Activated naive CD8-positive, alpha-beta T cell treated with anti-CD3 and anti-CD28 coated beads for 36 hours (primary cell): ENCODE measurements around the gene CYP26B1. TPM values are rescaled to one million over a fixed set of nuclear protein-coding genes. Genes with fewer than 3 reads are reported as not detected.

Source experiments
- DNase-seq: peaks from one replicate; pipeline ENCODE4 v3.0.0; 2021
- H3K27ac Mint-ChIP-seq: one replicate; pipeline ENCODE4 v1.8.0; 2022; ENCODE audit warnings: mild to moderate bottlenecking, moderate library complexity, mixed read lengths
- H3K27me3 Mint-ChIP-seq: one replicate; pipeline ENCODE4 v1.8.0; 2022; ENCODE audit warnings: mild to moderate bottlenecking, mixed read lengths
- H3K36me3 Mint-ChIP-seq: one replicate; pipeline ENCODE4 v1.8.0; 2021; ENCODE audit warnings: mild to moderate bottlenecking, mixed read lengths
- H3K4me1 Mint-ChIP-seq: one replicate; pipeline ENCODE4 v1.8.0; 2021; ENCODE audit warnings: mixed read lengths
- H3K4me3 Mint-ChIP-seq: one replicate; pipeline ENCODE4 v1.8.0; 2022; ENCODE audit warnings: mild to moderate bottlenecking, moderate library complexity, mixed read lengths
- H3K9me3 Mint-ChIP-seq: one replicate; pipeline ENCODE4 v1.8.0; 2022; ENCODE audit warnings: mixed read lengths
- total RNA-seq, 2 experiments: library from RNA; stranded (reverse); gene quantifications; one replicate each; pipeline ENCODE4 v1.2.3, GENCODE V29; 2021

Gene CYP26B1, protein sequence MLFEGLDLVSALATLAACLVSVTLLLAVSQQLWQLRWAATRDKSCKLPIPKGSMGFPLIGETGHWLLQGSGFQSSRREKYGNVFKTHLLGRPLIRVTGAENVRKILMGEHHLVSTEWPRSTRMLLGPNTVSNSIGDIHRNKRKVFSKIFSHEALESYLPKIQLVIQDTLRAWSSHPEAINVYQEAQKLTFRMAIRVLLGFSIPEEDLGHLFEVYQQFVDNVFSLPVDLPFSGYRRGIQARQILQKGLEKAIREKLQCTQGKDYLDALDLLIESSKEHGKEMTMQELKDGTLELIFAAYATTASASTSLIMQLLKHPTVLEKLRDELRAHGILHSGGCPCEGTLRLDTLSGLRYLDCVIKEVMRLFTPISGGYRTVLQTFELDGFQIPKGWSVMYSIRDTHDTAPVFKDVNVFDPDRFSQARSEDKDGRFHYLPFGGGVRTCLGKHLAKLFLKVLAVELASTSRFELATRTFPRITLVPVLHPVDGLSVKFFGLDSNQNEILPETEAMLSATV
- not detected for total RNA-seq

- DNase-seq = no peak
- Mint-ChIP-seq H3K36me3 (peaks cover 3% of the 10 kb centered on the region), H3K4me3 (peak within 1 kb of the TSS; percentile 84), H3K9me3 (peaks cover 3% of the 10 kb centered on the region), H3K4me1 (peaks cover 37% of the 10 kb centered on the region), H3K27ac (peak within 1 kb of the TSS; percentile 27), H3K27me3 (peaks cover 77% of the 10 kb centered on the region)
Observed at GRCh38 chr2:72147303-72147971, at the start of gene CYP26B1. CYP26B1 (minus strand) TSS chr2:72147862; CDS start chr2:72147834, 28 bp downstream.

DNA sequence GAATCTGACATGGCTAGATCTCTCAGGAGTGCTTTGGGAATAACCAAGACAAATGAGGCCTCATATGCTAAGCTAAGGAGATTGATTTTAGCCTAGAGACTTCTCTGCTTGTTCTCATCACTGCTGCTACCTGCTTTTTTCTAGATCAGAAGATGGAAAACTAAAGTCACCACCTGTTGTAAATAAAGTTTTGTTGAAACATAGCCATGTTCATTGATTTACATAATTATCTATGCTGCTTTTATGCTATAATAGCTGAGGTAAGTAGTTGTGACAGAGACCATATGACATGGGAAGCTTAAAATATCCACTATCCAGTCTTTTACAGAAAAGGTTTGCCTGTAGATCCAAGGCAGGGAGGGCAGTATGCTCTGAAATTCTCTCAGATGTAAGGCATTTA is 46.1 kb upstream of the CYP26B1 start:
- Mint-ChIP-seq H3K27me3 (no peaks in the 10 kb centered on the region), H3K4me1 (no peaks in the 10 kb centered on the region), H3K4me3 (no peak overlapping the region), H3K36me3 (peaks cover 3% of the 10 kb centered on the region), H3K9me3 (peaks cover 4% of the 10 kb centered on the region), H3K27ac (no peak overlapping the region)
- no peak for DNase-seq

DNA sequence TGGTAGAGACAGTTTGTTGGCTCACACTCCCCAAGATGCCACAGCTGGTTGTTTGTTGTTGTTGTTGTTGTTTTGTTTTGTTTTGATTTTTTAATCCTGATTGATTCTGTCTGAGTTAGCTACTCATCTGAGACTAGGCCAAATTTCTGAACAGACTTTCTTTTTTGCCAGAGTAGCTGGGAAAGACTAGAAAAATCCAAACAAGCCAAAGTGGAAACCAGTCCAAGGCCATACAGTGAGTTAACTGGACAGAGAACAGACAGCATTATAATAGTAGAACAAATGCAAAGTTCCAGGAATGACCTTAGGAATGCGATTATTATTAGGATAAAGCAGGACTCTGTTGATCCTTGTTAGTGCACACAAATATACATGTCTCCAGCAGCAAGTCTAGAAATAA is 43.8 kb upstream of the CYP26B1 start:
- Mint-ChIP-seq H3K36me3 (peaks cover 11% of the 10 kb centered on the region), H3K9me3 (peaks cover 4% of the 10 kb centered on the region), H3K4me3 (no peak overlapping the region), H3K4me1 (no peaks in the 10 kb centered on the region), H3K27me3 (no peaks in the 10 kb centered on the region), H3K27ac (no peak overlapping the region)
- no peak for DNase-seq

DNA sequence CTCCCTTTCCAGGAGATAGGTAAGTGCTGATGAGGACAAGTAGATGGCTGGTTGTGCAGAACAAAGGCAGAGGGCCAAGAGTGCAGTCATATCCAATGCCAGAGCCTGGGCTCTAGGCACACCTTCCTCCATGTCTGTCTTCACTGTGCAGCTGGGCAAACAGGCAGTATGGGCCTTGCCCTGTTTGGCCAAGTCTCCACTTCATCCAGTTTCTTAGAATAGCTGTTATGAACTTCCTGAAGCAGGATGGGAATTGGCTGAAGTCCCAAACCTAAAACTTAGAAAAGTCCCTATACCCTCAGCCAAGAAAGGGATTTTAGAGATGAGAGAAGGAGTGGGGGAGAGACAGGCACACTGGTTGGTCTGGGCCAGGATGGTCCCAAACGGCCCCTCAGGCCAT is 37.5 kb upstream of the CYP26B1 start:
- H3K36me3 Mint-ChIP-seq = peaks cover 13% of the 10 kb centered on the region
- no peaks in the 10 kb centered on the region for H3K4me1 Mint-ChIP-seq
- no peak overlapping the region for H3K4me3 Mint-ChIP-seq
- no peak for DNase-seq
- H3K9me3 Mint-ChIP-seq = peaks cover 5% of the 10 kb centered on the region
- H3K27ac Mint-ChIP-seq = no peak overlapping the region
- H3K27me3 Mint-ChIP-seq = no peaks in the 10 kb centered on the region

DNA sequence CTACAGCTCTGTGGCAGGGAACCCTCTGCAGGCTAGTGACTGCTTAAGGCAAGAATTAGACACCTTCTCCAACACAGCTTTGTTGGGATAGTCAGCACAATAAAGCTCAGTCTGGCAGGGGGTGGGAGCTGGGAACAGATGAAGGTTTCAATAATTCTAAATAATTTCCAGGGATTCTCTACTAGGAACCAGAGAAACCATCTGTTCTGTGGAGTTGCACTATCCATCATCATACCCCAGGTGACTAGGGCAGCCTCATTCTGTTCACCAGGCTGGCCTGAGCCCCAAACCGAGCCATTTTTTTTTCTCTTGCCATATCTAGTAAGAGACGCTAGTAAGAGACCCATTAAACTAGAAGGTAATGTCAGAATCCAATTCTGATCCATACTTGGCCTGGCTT is 35.8 kb upstream of the CYP26B1 start:
- peaks cover 1% of the 10 kb centered on the region for H3K9me3 Mint-ChIP-seq
- DNase-seq = no peak
- H3K27ac Mint-ChIP-seq = no peak overlapping the region
- no peaks in the 10 kb centered on the region for H3K27me3 Mint-ChIP-seq
- peaks cover 14% of the 10 kb centered on the region for H3K36me3 Mint-ChIP-seq
- no peaks in the 10 kb centered on the region for H3K4me1 Mint-ChIP-seq
- no peak overlapping the region for H3K4me3 Mint-ChIP-seq

GRCh38 chr2:72183016-72183415 is 35.4 kb upstream of the CYP26B1 start:
- Mint-ChIP-seq H3K36me3 (peaks cover 15% of the 10 kb centered on the region), H3K27ac (no peak overlapping the region), H3K4me1 (no peaks in the 10 kb centered on the region)

GRCh38 chr2:72182547-72182946 is 34.9 kb upstream of the CYP26B1 start:
- no peaks in the 10 kb centered on the region for H3K27me3 Mint-ChIP-seq
- no peak for DNase-seq
- H3K27ac Mint-ChIP-seq = no peak overlapping the region
- H3K36me3 Mint-ChIP-seq = peaks cover 19% of the 10 kb centered on the region
- no peaks in the 10 kb centered on the region for H3K4me1 Mint-ChIP-seq
- peaks cover 1% of the 10 kb centered on the region for H3K9me3 Mint-ChIP-seq
- no peak overlapping the region for H3K4me3 Mint-ChIP-seq

More at GRCh38 chr2:72183016-72183415, 35.4 kb upstream of the CYP26B1 start:
- peaks cover 1% of the 10 kb centered on the region for H3K9me3 Mint-ChIP-seq
- H3K27me3 Mint-ChIP-seq = no peaks in the 10 kb centered on the region
- H3K4me3 Mint-ChIP-seq = no peak overlapping the region
- no peak for DNase-seq

DNA sequence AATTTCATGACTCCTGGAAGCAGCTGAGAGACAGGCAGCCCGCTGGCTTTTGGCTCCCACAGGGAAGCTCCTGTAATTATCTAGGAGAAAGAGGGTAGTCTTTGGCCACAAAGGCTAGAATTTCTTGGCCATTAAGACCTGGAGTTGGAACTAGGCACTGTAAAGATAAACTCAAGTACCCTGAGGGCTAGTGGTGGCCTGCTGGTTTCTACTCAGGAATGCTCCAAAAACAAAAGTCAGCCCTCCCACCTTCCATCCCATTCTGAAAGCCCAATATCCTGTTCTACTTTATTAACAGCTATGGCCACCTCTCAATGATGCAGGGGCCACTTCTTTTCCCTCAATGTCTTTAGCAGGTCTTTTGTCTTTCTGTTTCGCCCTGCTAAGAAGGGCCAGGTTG is 34.0 kb upstream of the CYP26B1 start:
- DNase-seq = no peak
- H3K9me3 Mint-ChIP-seq = peaks cover 1% of the 10 kb centered on the region
- H3K36me3 Mint-ChIP-seq = peaks cover 17% of the 10 kb centered on the region
- H3K4me3 Mint-ChIP-seq = no peak overlapping the region
- H3K27ac Mint-ChIP-seq = no peak overlapping the region
- no peaks in the 10 kb centered on the region for H3K27me3 Mint-ChIP-seq
- no peaks in the 10 kb centered on the region for H3K4me1 Mint-ChIP-seq

GRCh38 chr2:72180351-72180750 is 32.7 kb upstream of the CYP26B1 start:
- Mint-ChIP-seq H3K4me3 (no peak overlapping the region), H3K36me3 (peaks cover 17% of the 10 kb centered on the region), H3K27ac (no peak overlapping the region), H3K27me3 (no peaks in the 10 kb centered on the region), H3K9me3 (no peaks in the 10 kb centered on the region), H3K4me1 (no peaks in the 10 kb centered on the region)
- DNase-seq = no peak

DNA sequence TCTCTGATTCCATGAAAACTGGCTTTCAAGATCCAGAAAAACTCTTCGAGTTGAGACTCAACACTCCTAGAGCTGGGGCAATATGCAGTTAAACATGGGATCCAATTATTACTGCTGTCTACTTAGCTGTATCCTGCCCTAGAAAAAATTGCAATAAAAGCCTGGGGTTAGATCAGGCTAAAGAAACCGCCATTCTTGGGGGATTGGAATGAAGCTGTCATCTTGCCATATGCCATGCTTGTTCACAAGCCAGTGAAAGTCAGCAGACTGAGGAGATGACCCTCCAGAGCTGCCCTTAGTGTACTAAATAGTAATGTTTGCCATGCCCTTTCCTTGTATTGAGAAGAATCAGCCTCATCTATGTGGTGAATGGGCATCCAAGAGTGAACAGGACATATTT is 30.9 kb upstream of the CYP26B1 start:
- no peak overlapping the region for H3K27ac Mint-ChIP-seq
- H3K36me3 Mint-ChIP-seq = peaks cover 17% of the 10 kb centered on the region
- DNase-seq = no peak
- H3K4me3 Mint-ChIP-seq = no peak overlapping the region
- H3K4me1 Mint-ChIP-seq = no peaks in the 10 kb centered on the region
- H3K9me3 Mint-ChIP-seq = no peaks in the 10 kb centered on the region
- H3K27me3 Mint-ChIP-seq = no peaks in the 10 kb centered on the region

DNA sequence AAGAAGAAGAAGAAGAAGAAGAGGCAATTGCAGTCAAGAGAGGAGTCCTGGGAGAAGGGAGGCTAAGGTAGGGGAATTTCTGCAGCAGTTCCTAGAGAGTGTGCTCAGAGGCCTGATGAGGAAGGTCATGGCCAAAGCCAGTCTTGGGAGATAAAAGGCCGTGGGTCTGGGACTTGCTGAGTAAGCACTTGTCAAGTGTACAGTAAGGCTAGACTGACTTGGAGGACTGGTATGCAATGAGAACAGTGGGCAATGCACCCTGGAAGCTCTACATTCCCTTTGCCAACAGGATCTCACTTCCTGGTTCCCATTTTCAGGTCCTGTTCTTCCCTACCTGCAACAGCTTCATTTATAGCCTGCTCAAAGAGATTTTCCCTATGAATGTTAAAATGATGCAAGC is 28.6 kb upstream of the CYP26B1 start:
- DNase-seq = no peak
- H3K27me3 Mint-ChIP-seq = no peaks in the 10 kb centered on the region
- H3K36me3 Mint-ChIP-seq = peaks cover 16% of the 10 kb centered on the region
- no peaks in the 10 kb centered on the region for H3K4me1 Mint-ChIP-seq
- H3K27ac Mint-ChIP-seq = no peak overlapping the region
- no peak overlapping the region for H3K4me3 Mint-ChIP-seq
- H3K9me3 Mint-ChIP-seq = no peaks in the 10 kb centered on the region

GRCh38 chr2:72175636-72176035 is 28.0 kb upstream of the CYP26B1 start:
- H3K9me3 Mint-ChIP-seq = no peaks in the 10 kb centered on the region
- no peaks in the 10 kb centered on the region for H3K27me3 Mint-ChIP-seq
- peaks cover 16% of the 10 kb centered on the region for H3K36me3 Mint-ChIP-seq
- H3K27ac Mint-ChIP-seq = no peak overlapping the region
- no peak for DNase-seq
- no peaks in the 10 kb centered on the region for H3K4me1 Mint-ChIP-seq
- no peak overlapping the region for H3K4me3 Mint-ChIP-seq

DNA sequence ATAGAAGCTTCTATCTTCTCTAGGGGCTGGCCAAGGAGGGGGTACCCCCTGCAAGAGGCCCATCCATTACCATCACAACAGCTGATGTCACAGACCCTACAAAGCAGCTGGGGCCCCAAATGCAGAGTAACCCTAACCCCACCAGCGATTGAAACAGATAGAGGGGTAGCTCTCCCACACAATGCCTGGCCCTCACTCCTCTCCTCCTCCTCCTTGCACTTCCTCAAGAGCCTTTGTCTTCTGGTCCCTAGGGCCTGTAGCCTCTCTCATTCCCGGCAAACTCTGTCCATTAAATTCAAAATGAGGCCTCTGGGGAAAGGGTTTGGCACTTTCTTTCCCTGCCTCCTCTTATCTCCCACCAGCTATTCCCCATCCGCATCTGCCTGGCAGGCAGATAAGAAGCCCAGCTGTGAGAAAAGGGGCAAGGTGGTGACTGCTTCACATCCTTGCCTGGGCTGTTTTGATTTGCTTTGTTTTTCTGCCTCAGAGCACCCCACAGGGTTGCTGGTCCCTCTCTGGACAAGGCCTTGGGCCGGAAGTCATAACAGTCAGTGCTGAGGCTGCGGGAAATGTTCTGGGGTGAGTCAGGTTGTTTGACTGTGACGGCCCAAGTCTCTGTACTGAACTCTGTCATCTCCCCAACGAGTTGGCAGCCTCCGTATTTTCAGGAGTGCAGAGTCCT is 26.1 kb upstream of the CYP26B1 start:
- Mint-ChIP-seq H3K36me3 (peaks cover 13% of the 10 kb centered on the region), H3K4me3 (no peak overlapping the region), H3K27ac (no peak overlapping the region), H3K4me1 (no peaks in the 10 kb centered on the region), H3K9me3 (no peaks in the 10 kb centered on the region), H3K27me3 (no peaks in the 10 kb centered on the region)
- no peak for DNase-seq

- H3K36me3 Mint-ChIP-seq = peaks cover 3% of the 10 kb centered on the region
- H3K4me3 Mint-ChIP-seq = no peak overlapping the region
- no peak overlapping the region for H3K27ac Mint-ChIP-seq
- no peaks in the 10 kb centered on the region for H3K4me1 Mint-ChIP-seq
- DNase-seq = no peak
- no peaks in the 10 kb centered on the region for H3K27me3 Mint-ChIP-seq
- no peaks in the 10 kb centered on the region for H3K9me3 Mint-ChIP-seq
Observed at GRCh38 chr2:72172478-72172877, 24.8 kb upstream of the CYP26B1 start.

- Mint-ChIP-seq H3K4me3 (no peak overlapping the region), H3K9me3 (no peaks in the 10 kb centered on the region), H3K4me1 (no peaks in the 10 kb centered on the region), H3K27me3 (peaks cover 12% of the 10 kb centered on the region), H3K27ac (no peak overlapping the region), H3K36me3 (peaks cover under 1% of the 10 kb centered on the region)
- DNase-seq = no peak
Observed at GRCh38 chr2:72166279-72166678, 18.6 kb upstream of the CYP26B1 start.
